Measurements from ENCODE around the gene VRK3. TPM values are rescaled to one million over a fixed set of nuclear protein-coding genes. Genes with fewer than 3 reads are reported as not detected.

VRK3 gene
- total RNA-seq, 1 donor from 2014 or later, result 33.6 TPM

Other genes with a start within 250 kb of the VRK3 start
- 8.3 and 15.0 TPM in 2 replicates for gene FUZ, start 212.1 kb downstream of the VRK3 start, total RNA-seq
- gene MED25, start 207.1 kb downstream of the VRK3 start, total RNA-seq, result 30.4 and 34.8 TPM in 2 replicates
- 81.9 and 121 TPM in 2 replicates for gene PTOV1, start 174.2 kb downstream of the VRK3 start, total RNA-seq
- 59.2 and 71.6 TPM in 2 replicates for gene PNKP, start 157.8 kb downstream of the VRK3 start, total RNA-seq
- 25.8 and 34.4 TPM in 2 replicates for gene AKT1S1, start 148.0 kb downstream of the VRK3 start, total RNA-seq
- 11.9 and 16.8 TPM in 2 replicates for gene TBC1D17, start 147.7 kb downstream of the VRK3 start, total RNA-seq
- 4.0 and 9.5 TPM in 2 replicates for gene IL4I1, start 128.5 kb downstream of the VRK3 start, total RNA-seq
- gene ATF5, start 96.2 kb downstream of the VRK3 start, total RNA-seq, result 15.3 and 17.5 TPM in 2 replicates
- gene NUP62, start 95.9 kb downstream of the VRK3 start, total RNA-seq, result 83.7 and 90.5 TPM in 2 replicates
- not detected in 2 replicates for gene SIGLEC11, start 64.2 kb downstream of the VRK3 start, total RNA-seq
- 5.1 and 6.9 TPM in 2 replicates for gene ZNF473, start 633 bp upstream of the VRK3 start, total RNA-seq
- gene IZUMO2, start 137.9 kb upstream of the VRK3 start, total RNA-seq, result 0.29 TPM in 1 of 2 replicates, not detected in the other
- 19.2 and 23.8 TPM in 2 replicates for gene MYH14, start 178.2 kb upstream of the VRK3 start, total RNA-seq

All from epithelial cell of proximal tubule (primary cell).